Measurements from ENCODE around the gene SYNPR.
A peak's percentile ranks its signal among the peaks of the same experiment; 100 is the strongest.

Gene SYNPR

GRCh38 chr3:63351159-63352007 is 73.3 kb downstream of the SYNPR start:
- no peak for TF ChIP-seq TSHZ2 (CRISPR knock-in tag; IDR thresholded peaks at IDR 0.05)
- TF ChIP-seq ESRRG (CRISPR knock-in tag; IDR thresholded peaks at IDR 0.05), result no peak
- TF ChIP-seq PATZ1 (CRISPR knock-in tag; IDR thresholded peaks at IDR 0.05; ENCODE audit: borderline replicate concordance), result no peak
- TF ChIP-seq OSR1 (CRISPR knock-in tag; IDR thresholded peaks at IDR 0.05), result no peak
- no peak for TF ChIP-seq TOX (CRISPR knock-in tag; IDR thresholded peaks at IDR 0.05; ENCODE audit: borderline replicate concordance)
- ATAC-seq, result peak; percentile 72

- no peak for ATAC-seq
- TF ChIP-seq ARNTL (CRISPR knock-in tag; IDR thresholded peaks at IDR 0.05; ENCODE audit: borderline replicate concordance, low read depth) (no peak), CSRNP3 (CRISPR knock-in tag; IDR thresholded peaks at IDR 0.05) (no peak), TSHZ2 (CRISPR knock-in tag; IDR thresholded peaks at IDR 0.05) (no peak), ZNF70 (CRISPR knock-in tag; IDR thresholded peaks at IDR 0.05) (no peak), TCF4 (CRISPR knock-in tag; IDR thresholded peaks at IDR 0.05; ENCODE audit: borderline replicate concordance) (no peak), CREB5 (CRISPR knock-in tag; IDR thresholded peaks at IDR 0.05; ENCODE audit: low read depth) (no peak), BACH2 (CRISPR knock-in tag; IDR thresholded peaks at IDR 0.05; ENCODE audit: borderline replicate concordance) (no peak)
Observed at GRCh38 chr3:63352008-63352279, 73.8 kb downstream of the SYNPR start.

- ATAC-seq, result peak; percentile 81
- TF ChIP-seq SNAI2 (CRISPR knock-in tag; IDR thresholded peaks at IDR 0.05), result no peak
- TF ChIP-seq PATZ1 (CRISPR knock-in tag; IDR thresholded peaks at IDR 0.05; ENCODE audit: borderline replicate concordance), result no peak
- TF ChIP-seq BACH2 (CRISPR knock-in tag; IDR thresholded peaks at IDR 0.05; ENCODE audit: borderline replicate concordance), result no peak
- no peak for TF ChIP-seq ZNF8 (CRISPR knock-in tag; IDR thresholded peaks at IDR 0.05)
- no peak for TF ChIP-seq ESRRG (CRISPR knock-in tag; IDR thresholded peaks at IDR 0.05)
- no peak for TF ChIP-seq CSRNP3 (CRISPR knock-in tag; IDR thresholded peaks at IDR 0.05)
- TF ChIP-seq TOX (CRISPR knock-in tag; IDR thresholded peaks at IDR 0.05; ENCODE audit: borderline replicate concordance), result no peak
- no peak for TF ChIP-seq ZNF565 (CRISPR knock-in tag; conservative IDR thresholded peaks at IDR 0.05; ENCODE audit: low read depth)
- no peak for TF ChIP-seq PPARA (CRISPR knock-in tag; IDR thresholded peaks at IDR 0.05; ENCODE audit: borderline replicate concordance)
- no peak for TF ChIP-seq ZC3H10 (CRISPR knock-in tag; IDR thresholded peaks at IDR 0.05)
- no peak for TF ChIP-seq GLIS3 (CRISPR knock-in tag; IDR thresholded peaks at IDR 0.05)
- TF ChIP-seq TCF4 (CRISPR knock-in tag; IDR thresholded peaks at IDR 0.05; ENCODE audit: borderline replicate concordance), result no peak
- no peak for TF ChIP-seq ZFP3 (CRISPR knock-in tag; IDR thresholded peaks at IDR 0.05)
- no peak for TF ChIP-seq ZFP30 (CRISPR knock-in tag; IDR thresholded peaks at IDR 0.05)
- TF ChIP-seq RARB (CRISPR knock-in tag; IDR thresholded peaks at IDR 0.05), result no peak
Observed at GRCh38 chr3:63353383-63353782, 75.3 kb downstream of the SYNPR start.

Data from SK-N-SH treated with all-trans-retinoic acid at 6 μM for 48 hours (cell line).